ENCODE data around the gene SLAMF9. TPM values are rescaled to one million over a fixed set of nuclear protein-coding genes. Genes with fewer than 3 reads are reported as not detected.

Gene SLAMF9
- total RNA-seq, 2 donors from 2014 or later, result not detected

GRCh38 chr1:159968901-159969300 lies 14.9 kb upstream of the SLAMF9 start:
- no peak for TF ChIP-seq CTCF (conservative IDR thresholded peaks at IDR 0.05)
- H3K27me3 Mint-ChIP-seq (ENCODE audit: insufficient read depth), result peaks cover 5% of the 10 kb centered on the region
- peaks cover 2% of the 10 kb centered on the region for H3K27me3 ChIP-seq (ENCODE audit: control insufficient read depth, insufficient read depth, low read length, poor library complexity, severe bottlenecking)
- H3K4me3 Mint-ChIP-seq, result no peak overlapping the region
- H3K27ac Mint-ChIP-seq, result no peak overlapping the region
- 92 to 100% methylated on average over 2 to 3 of the region's 3 CpGs for WGBS, 2 experiments (ENCODE audit: insufficient coverage in 1 of 2, insufficient read length in 1 of 2)
- H3K9me3 ChIP-seq (ENCODE audit: control insufficient read depth, low read length), result no peaks in the 10 kb centered on the region
- H3K9ac ChIP-seq (ENCODE audit: extremely low read depth, low read length, poor library complexity, severe bottlenecking), result no peak overlapping the region
- H3K4me1 Mint-ChIP-seq, result peaks cover 15% of the 10 kb centered on the region
- no peaks in the 10 kb centered on the region for H3K36me3 ChIP-seq (ENCODE audit: control insufficient read depth, insufficient read depth, low read length)
- H3K4me3 ChIP-seq (ENCODE audit: low read length), result no peak overlapping the region
- H3K36me3 Mint-ChIP-seq (ENCODE audit: low read depth), result no peaks in the 10 kb centered on the region
- DNase-seq, result no peak
- no peak overlapping the region for H3K27ac ChIP-seq (ENCODE audit: low read depth, low read length)
- H3K9me3 Mint-ChIP-seq, result no peaks in the 10 kb centered on the region
- peaks cover 11% of the 10 kb centered on the region for H3K4me1 ChIP-seq (ENCODE audit: control insufficient read depth, insufficient read depth, low read length)

GRCh38 chr1:159965263-159965662 lies 11.2 kb upstream of the SLAMF9 start:
- no peak overlapping the region for H3K27ac ChIP-seq (ENCODE audit: low read depth, low read length)
- no peak for TF ChIP-seq CTCF (conservative IDR thresholded peaks at IDR 0.05)
- no peaks in the 10 kb centered on the region for H3K9me3 Mint-ChIP-seq
- H3K4me1 ChIP-seq (ENCODE audit: control insufficient read depth, insufficient read depth, low read length), result peaks cover 8% of the 10 kb centered on the region
- no peaks in the 10 kb centered on the region for H3K9me3 ChIP-seq (ENCODE audit: control insufficient read depth, low read length)
- H3K36me3 ChIP-seq (ENCODE audit: control insufficient read depth, insufficient read depth, low read length), result no peaks in the 10 kb centered on the region
- H3K27ac Mint-ChIP-seq, result no peak overlapping the region
- 60 to 95% methylated on average over 1 to 2 of the region's 2 CpGs for WGBS, 2 experiments (ENCODE audit: insufficient coverage in 1 of 2, insufficient read length in 1 of 2)
- no peak overlapping the region for H3K4me3 ChIP-seq (ENCODE audit: low read length)
- no peak for DNase-seq
- peaks cover 6% of the 10 kb centered on the region for H3K4me1 Mint-ChIP-seq
- no peak overlapping the region for H3K4me3 Mint-ChIP-seq
- H3K9ac ChIP-seq (ENCODE audit: extremely low read depth, low read length, poor library complexity, severe bottlenecking), result no peak overlapping the region
- H3K27me3 Mint-ChIP-seq (ENCODE audit: insufficient read depth), result peaks cover 5% of the 10 kb centered on the region
- H3K36me3 Mint-ChIP-seq (ENCODE audit: low read depth), result no peaks in the 10 kb centered on the region
- H3K27me3 ChIP-seq (ENCODE audit: control insufficient read depth, insufficient read depth, low read length, poor library complexity, severe bottlenecking), result no peaks in the 10 kb centered on the region

GRCh38 chr1:159964144-159964543 lies 10.1 kb upstream of the SLAMF9 start:
- DNase-seq, result no peak
- Histone ChIP-seq H3K9me3 (ENCODE audit: control insufficient read depth, low read length) (no peaks in the 10 kb centered on the region), H3K27me3 (ENCODE audit: control insufficient read depth, insufficient read depth, low read length, poor library complexity, severe bottlenecking) (no peaks in the 10 kb centered on the region), H3K27ac (ENCODE audit: low read depth, low read length) (no peak overlapping the region), H3K9ac (ENCODE audit: extremely low read depth, low read length, poor library complexity, severe bottlenecking) (no peak overlapping the region), H3K36me3 (ENCODE audit: control insufficient read depth, insufficient read depth, low read length) (no peaks in the 10 kb centered on the region), H3K4me1 (ENCODE audit: control insufficient read depth, insufficient read depth, low read length) (peaks cover 8% of the 10 kb centered on the region), H3K4me3 (ENCODE audit: low read length) (no peak overlapping the region)
- H3K27ac Mint-ChIP-seq, result no peak overlapping the region
- peaks cover 12% of the 10 kb centered on the region for H3K4me1 Mint-ChIP-seq
- TF ChIP-seq CTCF (conservative IDR thresholded peaks at IDR 0.05), result no peak
- H3K4me3 Mint-ChIP-seq, result no peak overlapping the region
- no peaks in the 10 kb centered on the region for H3K36me3 Mint-ChIP-seq (ENCODE audit: low read depth)
- 71 to 82% methylated on average over 2 to 3 of the region's 3 CpGs for WGBS, 2 experiments (ENCODE audit: insufficient coverage in 1 of 2, insufficient read length in 1 of 2)
- peaks cover 5% of the 10 kb centered on the region for H3K27me3 Mint-ChIP-seq (ENCODE audit: insufficient read depth)
- H3K9me3 Mint-ChIP-seq, result no peaks in the 10 kb centered on the region
